Measurements from ENCODE around the gene SNRNP70. TPM values are rescaled to one million over a fixed set of nuclear protein-coding genes. Genes with fewer than 3 reads are reported as not detected.

The SNRNP70 gene
- total RNA-seq, 1 experiment from 2014 or later, result 259 TPM

DNA sequence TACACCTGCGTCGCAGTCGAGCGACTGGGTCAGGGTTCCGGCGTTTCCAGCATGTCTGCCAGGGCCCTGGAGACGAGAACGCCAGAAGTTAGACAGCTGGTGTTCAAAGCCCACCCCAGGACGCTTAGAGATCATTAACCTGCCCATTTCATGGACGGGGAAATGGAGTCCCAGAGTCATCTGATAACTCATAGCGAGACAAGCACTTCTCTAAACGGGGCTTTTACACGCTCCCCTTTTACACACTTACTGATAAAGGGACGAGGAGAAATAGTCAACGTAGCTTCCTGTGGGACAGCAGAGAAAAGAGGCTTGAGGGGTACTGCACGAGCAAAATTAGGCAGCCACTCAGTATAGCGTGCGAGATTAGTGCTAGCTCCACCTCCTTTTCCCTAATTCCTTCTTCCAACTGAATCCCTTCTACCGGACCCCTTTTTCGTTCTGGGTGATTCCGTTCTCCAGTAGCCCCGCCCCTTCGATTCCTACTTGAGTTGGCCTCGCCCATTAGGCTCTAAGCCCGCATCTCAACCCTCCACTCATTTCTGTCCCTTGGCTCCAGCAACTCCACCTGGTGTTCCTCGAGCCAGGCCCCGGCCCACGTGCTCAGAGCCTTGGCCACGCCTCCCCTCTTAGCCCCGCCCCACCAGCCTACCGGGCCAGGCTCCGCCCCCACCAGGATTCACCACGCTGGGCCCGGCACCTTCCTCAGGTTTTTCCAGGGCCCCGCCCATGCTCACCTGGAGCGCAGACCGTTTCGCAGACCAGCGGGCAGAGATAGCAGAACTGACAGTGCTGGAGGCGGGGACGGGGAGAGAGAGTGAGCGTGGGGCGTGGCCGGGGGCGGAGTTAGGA is 66.2 kb downstream of the SNRNP70 start:
- peak; percentile 99 for DNase-seq
- peaks cover 23% of the 10 kb centered on the region for H3K4me1 Mint-ChIP-seq (ENCODE audit: low read depth, unreplicated experiment)

GRCh38 chr19:49152119-49152550 is 66.9 kb downstream of the SNRNP70 start:
- Mint-ChIP-seq H3K27ac (ENCODE audit: unreplicated experiment) (peak overlapping the region; percentile 90), H3K9me3 (ENCODE audit: unreplicated experiment) (peaks cover 13% of the 10 kb centered on the region), H3K27me3 (ENCODE audit: insufficient read depth, unreplicated experiment) (peaks cover under 1% of the 10 kb centered on the region), H3K4me1 (ENCODE audit: low read depth, unreplicated experiment) (peaks cover 25% of the 10 kb centered on the region), H3K4me3 (ENCODE audit: unreplicated experiment) (peak overlapping the region; percentile 91), H3K36me3 (ENCODE audit: insufficient read depth, unreplicated experiment) (peaks cover 44% of the 10 kb centered on the region)
- ChIA-PET POLR2A (interaction anchor here (0.6 kb wide), 1 partner anchor 18 kb away, joined by 9 read pairs; no protein-coding TSS in a partner anchor), CTCF (interaction anchor here (1.4 to 4.6 kb wide), 2 partner anchors 19 to 55 kb away, joined by 3 to 32 read pairs; no protein-coding TSS in a partner anchor)
- Histone ChIP-seq H3K4me3 (ENCODE audit: low read depth, low read length) (no peak overlapping the region), H3K27me3 (replicated peaks; ENCODE audit: control insufficient read depth, insufficient read depth, low read length) (no peaks in the 10 kb centered on the region), H3K9me3 (no peaks in the 10 kb centered on the region), H3K4me1 (peaks cover 13% of the 10 kb centered on the region), H3K36me3 (ENCODE audit: control insufficient read depth, insufficient read depth, low read length) (no peaks in the 10 kb centered on the region)
- BruUV-seq (replicated peaks), result no TSS peak
- DNase-seq, result no peak
- TF ChIP-seq, protein P1, sequence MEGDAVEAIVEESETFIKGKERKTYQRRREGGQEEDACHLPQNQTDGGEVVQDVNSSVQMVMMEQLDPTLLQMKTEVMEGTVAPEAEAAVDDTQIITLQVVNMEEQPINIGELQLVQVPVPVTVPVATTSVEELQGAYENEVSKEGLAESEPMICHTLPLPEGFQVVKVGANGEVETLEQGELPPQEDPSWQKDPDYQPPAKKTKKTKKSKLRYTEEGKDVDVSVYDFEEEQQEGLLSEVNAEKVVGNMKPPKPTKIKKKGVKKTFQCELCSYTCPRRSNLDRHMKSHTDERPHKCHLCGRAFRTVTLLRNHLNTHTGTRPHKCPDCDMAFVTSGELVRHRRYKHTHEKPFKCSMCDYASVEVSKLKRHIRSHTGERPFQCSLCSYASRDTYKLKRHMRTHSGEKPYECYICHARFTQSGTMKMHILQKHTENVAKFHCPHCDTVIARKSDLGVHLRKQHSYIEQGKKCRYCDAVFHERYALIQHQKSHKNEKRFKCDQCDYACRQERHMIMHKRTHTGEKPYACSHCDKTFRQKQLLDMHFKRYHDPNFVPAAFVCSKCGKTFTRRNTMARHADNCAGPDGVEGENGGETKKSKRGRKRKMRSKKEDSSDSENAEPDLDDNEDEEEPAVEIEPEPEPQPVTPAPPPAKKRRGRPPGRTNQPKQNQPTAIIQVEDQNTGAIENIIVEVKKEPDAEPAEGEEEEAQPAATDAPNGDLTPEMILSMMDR (IDR thresholded peaks at IDR 0.05; ENCODE audit: insufficient read depth in 1 of 2, low read depth in 1 of 2, low read length in 1 of 2, severe bottlenecking in 1 of 2, unreplicated experiment in 1 of 2), result no peak
- intact Hi-C loops (cut with micrococcal nuclease; ENCODE audit: unreplicated experiment), result no loop called here

More for the DNA sequence above, 66.2 kb downstream of the SNRNP70 start:
- no peaks in the 10 kb centered on the region for H3K36me3 ChIP-seq (ENCODE audit: control insufficient read depth, insufficient read depth, low read length)
- intact Hi-C loops (cut with micrococcal nuclease; ENCODE audit: unreplicated experiment), result loop anchor here (2.0 kb wide), 1 partner anchor 57 kb away; no protein-coding TSS in a partner anchor
- peak overlapping the region; percentile 90 for H3K27ac Mint-ChIP-seq (ENCODE audit: unreplicated experiment)
- H3K27me3 Mint-ChIP-seq (ENCODE audit: insufficient read depth, unreplicated experiment), result no peaks in the 10 kb centered on the region
- peak overlapping the region; percentile 69 for H3K4me3 ChIP-seq (ENCODE audit: low read depth, low read length)
- peak overlapping the region; percentile 91 for H3K4me3 Mint-ChIP-seq (ENCODE audit: unreplicated experiment)
- peaks cover 49% of the 10 kb centered on the region for H3K36me3 Mint-ChIP-seq (ENCODE audit: insufficient read depth, unreplicated experiment)
- H3K4me1 ChIP-seq, result peaks cover 13% of the 10 kb centered on the region
- no peaks in the 10 kb centered on the region for H3K27me3 ChIP-seq (replicated peaks; ENCODE audit: control insufficient read depth, insufficient read depth, low read length)
- no TSS peak for BruUV-seq (replicated peaks)
- H3K9me3 ChIP-seq, result no peaks in the 10 kb centered on the region
- POLR2A ChIA-PET, result interaction anchor here (0.6 kb wide), 1 partner anchor 26 kb away, joined by 3 read pairs; no protein-coding TSS in a partner anchor
- H3K9me3 Mint-ChIP-seq (ENCODE audit: unreplicated experiment), result peaks cover 13% of the 10 kb centered on the region
- CTCF ChIA-PET, result interaction anchor here (0.7 to 4.6 kb wide), 6 partner anchors 19 to 489 kb away, joined by 3 to 38 read pairs (median 10); no protein-coding TSS in a partner anchor
- TF ChIP-seq, protein P1 (IDR thresholded peaks at IDR 0.05; ENCODE audit: insufficient read depth in 1 of 2, low read depth in 1 of 2, low read length in 1 of 2, severe bottlenecking in 1 of 2, unreplicated experiment in 1 of 2), result peak in 1 of 2 experiments; percentile 15

DNA sequence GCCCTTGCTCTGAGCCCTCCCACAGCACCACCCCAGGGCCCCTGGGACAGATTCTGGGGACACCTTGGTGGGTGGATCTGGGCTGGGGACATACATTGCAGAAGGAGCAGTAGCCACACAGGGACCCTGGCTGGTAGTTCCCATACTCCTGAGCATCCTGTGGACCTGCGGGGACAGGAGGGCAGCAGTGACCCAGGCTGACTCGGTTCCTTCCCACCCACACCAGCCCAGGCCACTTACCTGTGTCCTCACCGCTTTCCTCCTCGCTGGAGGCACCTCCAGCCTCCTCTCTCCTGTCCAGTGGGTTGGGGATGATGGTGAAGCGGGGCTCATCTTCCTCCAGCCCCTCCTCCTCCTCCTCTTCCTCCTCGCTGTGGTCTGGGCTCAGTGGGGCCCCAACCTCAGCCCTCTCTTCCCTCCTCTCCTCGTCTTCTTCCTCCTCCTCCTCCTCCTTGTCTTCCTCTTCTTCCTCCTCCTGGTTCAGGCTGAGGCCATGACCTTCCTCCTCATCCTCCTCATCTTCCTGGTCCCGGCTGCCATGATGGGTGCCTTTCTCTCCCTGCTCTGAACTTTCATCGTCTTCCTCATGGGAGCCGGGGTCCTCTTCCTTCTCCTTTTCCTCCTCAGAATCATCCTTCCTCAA is 68.0 kb downstream of the SNRNP70 start:
- H3K27me3 Mint-ChIP-seq (ENCODE audit: insufficient read depth, unreplicated experiment), result peaks cover 3% of the 10 kb centered on the region
- intact Hi-C loops (cut with micrococcal nuclease; ENCODE audit: unreplicated experiment), result no loop called here

More for the DNA sequence above, 68.0 kb downstream of the SNRNP70 start:
- Histone ChIP-seq H3K4me1 (peaks cover 10% of the 10 kb centered on the region), H3K36me3 (ENCODE audit: control insufficient read depth, insufficient read depth, low read length) (no peaks in the 10 kb centered on the region), H3K4me3 (ENCODE audit: low read depth, low read length) (no peak overlapping the region), H3K27me3 (replicated peaks; ENCODE audit: control insufficient read depth, insufficient read depth, low read length) (no peaks in the 10 kb centered on the region), H3K9me3 (no peaks in the 10 kb centered on the region)
- TF ChIP-seq, protein P1 (IDR thresholded peaks at IDR 0.05; ENCODE audit: insufficient read depth in 1 of 2, low read depth in 1 of 2, low read length in 1 of 2, severe bottlenecking in 1 of 2, unreplicated experiment in 1 of 2), result no peak
- ChIA-PET CTCF (no interaction called here), POLR2A (no interaction called here)
- Mint-ChIP-seq H3K36me3 (ENCODE audit: insufficient read depth, unreplicated experiment) (peaks cover 47% of the 10 kb centered on the region), H3K27ac (ENCODE audit: unreplicated experiment) (no peak overlapping the region), H3K9me3 (ENCODE audit: unreplicated experiment) (peaks cover 13% of the 10 kb centered on the region), H3K4me3 (ENCODE audit: unreplicated experiment) (peak overlapping the region; percentile 0), H3K4me1 (ENCODE audit: low read depth, unreplicated experiment) (peaks cover 25% of the 10 kb centered on the region)
- BruUV-seq (replicated peaks), result no TSS peak
- DNase-seq, result no peak

Measured in Caco-2 (cell line).